Activated T-helper 2 cell treated with anti-CD3 and anti-CD28 coated beads, Interferon-gamma antibody, Interleukin-2, Interleukin-4, amounts not matched to agents 10 μg/mL and 5 μg/mL and 100 μg/mL, durations not matched to agents 14 hours and 24 hours and 36 hours (primary cell): Measurements from ENCODE around the gene INO80. TPM values are rescaled to one million over a fixed set of nuclear protein-coding genes. Genes with fewer than 3 reads are reported as not detected.

Experiments
- DNase-seq: peaks from one replicate; pipeline ENCODE4 v3.0.0; 2021; ENCODE audit warnings: low spot score
- H3K27ac Mint-ChIP-seq: one replicate; pipeline ENCODE4 v1.8.0; 2021; ENCODE audit warnings: mixed read lengths
- H3K27me3 Mint-ChIP-seq: one replicate; pipeline ENCODE4 v1.8.0; 2021; ENCODE audit warnings: low read depth, mixed read lengths
- H3K36me3 Mint-ChIP-seq: one replicate; pipeline ENCODE4 v1.8.0; 2021; ENCODE audit warnings: low read depth, mixed read lengths
- H3K4me1 Mint-ChIP-seq: one replicate; pipeline ENCODE4 v1.8.0; 2021; ENCODE audit warnings: low read depth, mixed read lengths
- H3K4me3 Mint-ChIP-seq: one replicate; pipeline ENCODE4 v1.8.0; 2021; ENCODE audit warnings: low read depth, mild to moderate bottlenecking, moderate library complexity, mixed read lengths
- H3K9me3 Mint-ChIP-seq: one replicate; pipeline ENCODE4 v1.8.0; 2021; ENCODE audit warnings: mixed read lengths
- intact Hi-C: fragments of 100-400 bp; cut with micrococcal nuclease; formaldehyde crosslinking; loops from one replicate; pipeline ENCODE4 v1.15.1; 2023
- total RNA-seq: library from RNA; stranded (reverse); gene quantifications from 2 replicates; pipeline ENCODE4 v1.2.3, GENCODE V29; 2022

The INO80 gene
- total RNA-seq, 1 donor from 2014 or later = 33.2 TPM

DNA sequence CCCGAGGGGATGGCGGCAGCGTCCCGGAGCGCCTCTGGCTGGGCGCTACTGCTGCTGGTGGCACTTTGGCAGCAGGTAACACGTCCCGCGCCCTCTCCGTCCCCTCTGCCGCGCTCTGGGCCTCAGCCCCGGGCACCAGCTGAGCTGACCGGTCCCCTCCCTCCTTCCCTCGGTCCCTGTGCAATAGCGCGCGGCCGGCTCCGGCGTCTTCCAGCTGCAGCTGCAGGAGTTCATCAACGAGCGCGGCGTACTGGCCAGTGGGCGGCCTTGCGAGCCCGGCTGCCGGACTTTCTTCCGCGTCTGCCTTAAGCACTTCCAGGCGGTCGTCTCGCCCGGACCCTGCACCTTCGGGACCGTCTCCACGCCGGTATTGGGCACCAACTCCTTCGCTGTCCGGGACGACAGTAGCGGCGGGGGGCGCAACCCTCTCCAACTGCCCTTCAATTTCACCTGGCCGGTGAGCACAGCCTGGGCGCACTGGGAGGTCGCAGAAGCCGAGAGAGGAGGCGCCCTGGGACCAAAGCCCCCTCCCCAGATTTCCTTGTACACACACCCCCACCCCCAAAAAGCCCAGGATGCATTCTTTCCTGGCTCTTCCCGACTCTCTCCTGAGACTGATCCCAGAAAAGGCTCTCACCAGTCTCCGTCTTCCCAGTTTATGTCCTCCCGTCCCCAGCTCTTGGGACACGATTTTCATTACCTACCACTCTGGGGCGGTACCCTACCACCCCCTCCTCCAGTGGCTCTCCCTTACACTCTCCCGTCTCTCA, 186.2 kb downstream of the INO80 start:
- Mint-ChIP-seq H3K4me3 (peak overlapping the region; percentile 67), H3K27ac (no peak overlapping the region), H3K9me3 (no peaks in the 10 kb centered on the region), H3K4me1 (peaks cover 36% of the 10 kb centered on the region), H3K36me3 (no peaks in the 10 kb centered on the region), H3K27me3 (peaks cover 65% of the 10 kb centered on the region)
- intact Hi-C loops = no loop called here
- no peak for DNase-seq

Other genes with a start within 250 kb of the INO80 start
- 0.80 and 0.82 TPM in 2 replicates for gene RHOV, start 242.0 kb downstream of the INO80 start, total RNA-seq
- 12.6 and 13.1 TPM in 2 replicates for gene VPS18, start 221.8 kb downstream of the INO80 start, total RNA-seq
- 0.14 and 0.37 TPM in 2 replicates for gene DLL4, start 186.9 kb downstream of the INO80 start, total RNA-seq
- gene CHAC1, start 162.8 kb downstream of the INO80 start, total RNA-seq = 3.6 and 4.5 TPM in 2 replicates
- not detected in 2 replicates for gene EXD1, start 114.5 kb upstream of the INO80 start, total RNA-seq
- 58.3 and 58.6 TPM in 2 replicates for gene CHP1, start 115.0 kb upstream of the INO80 start, total RNA-seq
- gene OIP5, start 216.3 kb upstream of the INO80 start, total RNA-seq = 13.7 and 16.1 TPM in 2 replicates
- gene NUSAP1, start 216.6 kb upstream of the INO80 start, total RNA-seq = 139 and 154 TPM in 2 replicates